GM23338 (cell line): ENCODE results near the gene DHX30. TPM values are rescaled to one million over a fixed set of nuclear protein-coding genes. Genes with fewer than 3 reads are reported as not detected.

Experiments
- ATAC-seq: fragments of 200-7000 bp; cut with Tn5 transposase; 3 replicates; pipeline ENCODE4 v1.9.1; 2020
- DNase-seq: peaks from one replicate; pipeline ENCODE4 v3.0.0-alpha.2; 2015; ENCODE audit warnings: low spot score
- H2AFZ ChIP-seq: fragments of 200-600 bp; sonication (generic); 2 replicates; pipeline ENCODE4 v1.8.0; 2016; ENCODE audit warnings: antibody characterized with exemption, mild to moderate bottlenecking, moderate library complexity
- H3F3A ChIP-seq: fragments of 200-600 bp; sonication (generic); replicated peaks from 2 replicates; pipeline ENCODE4 v1.8.0; 2017; ENCODE audit warnings: antibody characterized with exemption, mixed run types, low read depth
- H3K27ac ChIP-seq: fragments of 200-600 bp; sonication (generic); 2 replicates; pipeline ENCODE4 v1.6.1; 2016; ENCODE audit warnings: low read depth
- H3K27me3 ChIP-seq: fragments of 200-600 bp; sonication (generic); 2 replicates; pipeline ENCODE4 v1.8.0; 2016; ENCODE audit warnings: mild to moderate bottlenecking, mixed run types, moderate library complexity; ENCODE audit not compliant: insufficient read depth
- H3K36me3 ChIP-seq: fragments of 200-600 bp; sonication (generic); 2 replicates; pipeline ENCODE4 v1.8.0; 2016; ENCODE audit warnings: mild to moderate bottlenecking; ENCODE audit not compliant: insufficient read depth
- H3K4me1 ChIP-seq: fragments of 200-600 bp; sonication (generic); 2 replicates; pipeline ENCODE4 v1.8.0; 2016; ENCODE audit warnings: mild to moderate bottlenecking, moderate library complexity; ENCODE audit not compliant: insufficient read depth
- H3K4me2 ChIP-seq: fragments of 200-600 bp; sonication (generic); 2 replicates; pipeline ENCODE4 v1.7.1; 2017; ENCODE audit warnings: mixed run types
- H3K4me3 ChIP-seq: fragments of 200-600 bp; sonication (generic); 2 replicates; pipeline ENCODE4 v1.6.1; 2016; ENCODE audit warnings: mixed run types
- H3K79me2 ChIP-seq: fragments of 200-600 bp; sonication (generic); replicated peaks from 2 replicates; pipeline ENCODE4 v1.8.0; 2017; ENCODE audit warnings: mild to moderate bottlenecking; ENCODE audit not compliant: insufficient read depth
- H3K9me2 ChIP-seq: fragments of 200-600 bp; sonication (generic); 2 replicates; pipeline ENCODE4 v1.8.0; 2017; ENCODE audit not compliant: insufficient read depth
- H4K20me1 ChIP-seq: fragments of 200-600 bp; sonication (generic); replicated peaks from 2 replicates; pipeline ENCODE4 v1.8.0; 2017; ENCODE audit warnings: mild to moderate bottlenecking; ENCODE audit not compliant: insufficient read depth
- H3K27ac Mint-ChIP-seq: 2 replicates; pipeline ENCODE4 v1.8.0; 2020; ENCODE audit warnings: inconsistent platforms, mild to moderate bottlenecking, moderate library complexity, mixed read lengths
- H3K27me3 Mint-ChIP-seq: 3 replicates; pipeline ENCODE4 v1.8.0; 2022; ENCODE audit warnings: low read depth, mild to moderate bottlenecking, moderate library complexity, mixed read lengths, inconsistent platforms; ENCODE audit not compliant: insufficient read depth, poor library complexity
- H3K36me3 Mint-ChIP-seq: 3 replicates; pipeline ENCODE4 v1.8.0; 2021; ENCODE audit warnings: low read depth, mild to moderate bottlenecking, inconsistent platforms, moderate library complexity, mixed read lengths
- H3K4me1 Mint-ChIP-seq: 3 replicates; pipeline ENCODE4 v1.8.0; 2020; ENCODE audit warnings: mild to moderate bottlenecking, inconsistent platforms, mixed read lengths
- H3K4me3 Mint-ChIP-seq: 3 replicates; pipeline ENCODE4 v1.8.0; 2021; ENCODE audit warnings: moderate library complexity, mild to moderate bottlenecking, inconsistent platforms, mixed read lengths
- H3K9me3 Mint-ChIP-seq: 3 replicates; pipeline ENCODE4 v1.8.0; 2020; ENCODE audit warnings: moderate library complexity, mild to moderate bottlenecking, inconsistent platforms, mixed read lengths
- CREB1 ChIP-seq: fragments of 250-450 bp; sonication (Bioruptor Pico); IDR thresholded peaks from 2 replicates; pipeline ENCODE4 v1.5.0; 2020; ENCODE audit warnings: low read depth, mild to moderate bottlenecking, moderate library complexity
- CTCF ChIP-seq, 2 experiments: fragments of 200-600 bp in 1 of 2; sonication (generic) in 1 of 2; conservative IDR thresholded peaks; 2 replicates each; pipeline versions ENCODE4 v1.5.1 to v1.6.1; 2016 to 2017; ENCODE audit warnings: antibody characterized with exemption in 2 of 2, low read depth in 2 of 2, mild to moderate bottlenecking in 2 of 2, moderate library complexity in 1 of 2
- ETS1 ChIP-seq: IDR thresholded peaks from 2 replicates; pipeline ENCODE4 v1.6.1; 2016; ENCODE audit warnings: antibody characterized with exemption
- EZH2 ChIP-seq: fragments of 200-600 bp; sonication (generic); IDR thresholded peaks from one replicate; pipeline ENCODE4 v1.8.0; 2017; ENCODE audit warnings: antibody characterized with exemption, mild to moderate bottlenecking, low read depth; ENCODE audit not compliant: unreplicated experiment
- EZH2phosphoT487 ChIP-seq: fragments of 200-600 bp; sonication (generic); IDR thresholded peaks from one replicate; pipeline ENCODE4 v1.8.1; 2018; ENCODE audit warnings: antibody characterized with exemption; ENCODE audit not compliant: unreplicated experiment
- JUNB ChIP-seq: IDR thresholded peaks from one replicate; pipeline ENCODE4 v1.6.1; 2016; ENCODE audit warnings: antibody characterized with exemption; ENCODE audit not compliant: unreplicated experiment
- NANOG ChIP-seq: IDR thresholded peaks from 2 replicates; pipeline ENCODE4 v1.6.1; 2016; ENCODE audit warnings: antibody characterized with exemption, borderline replicate concordance
- POLR2AphosphoS5 ChIP-seq: IDR thresholded peaks from 2 replicates; pipeline ENCODE4 v1.6.1; 2016; ENCODE audit warnings: antibody characterized with exemption, low read depth
- REST ChIP-seq: IDR thresholded peaks from one replicate; pipeline ENCODE4 v1.6.1; 2018; ENCODE audit warnings: antibody characterized with exemption; ENCODE audit not compliant: unreplicated experiment
- STAT1 ChIP-seq: IDR thresholded peaks from one replicate; pipeline ENCODE4 v1.6.1; 2016; ENCODE audit warnings: antibody characterized with exemption; ENCODE audit not compliant: unreplicated experiment
- ZNF114 ChIP-seq: fragments of 250-450 bp; sonication (Bioruptor Pico); IDR thresholded peaks from 2 replicates; pipeline ENCODE4 v1.5.0; 2020; ENCODE audit warnings: mild to moderate bottlenecking, moderate library complexity
- ZNF331 ChIP-seq: fragments of 250-450 bp; sonication (Bioruptor Pico); IDR thresholded peaks from 2 replicates; pipeline ENCODE4 v1.5.0; 2020; ENCODE audit warnings: low read depth, mild to moderate bottlenecking, moderate library complexity
- ZNF462 ChIP-seq: fragments of 250-450 bp; sonication (Bioruptor Pico); IDR thresholded peaks from 2 replicates; pipeline ENCODE4 v1.5.0; 2020; ENCODE audit warnings: mild to moderate bottlenecking, moderate library complexity
- polyA plus RNA-seq: library from polyadenylated mRNA; unstranded; fragments of >200 nt; fragmentation: Nextera tagmentation; extraction: Ambion mirVana; gene quantifications from 2 replicates; pipeline ENCODE4 v1.2.1, GENCODE V29; 2016
- total RNA-seq: library from RNA; depleted of rRNA; stranded (reverse); fragments of >200 nt; shearing (Covaris generic); gene quantifications from 2 replicates; pipeline ENCODE4 v1.2.3, GENCODE V29; 2014

Gene DHX30
- total and polyA plus RNA-seq, 2 experiments from 2014 or later = 47.5 to 125 TPM

GRCh38 chr3:47766186-47766585, 36.8 kb upstream of the DHX30 start:
- Mint-ChIP-seq H3K4me1 (no peaks in the 10 kb centered on the region), H3K9me3 (no peaks in the 10 kb centered on the region), H3K27ac (peak overlapping the region; percentile 62; the same call in 1 of the 2 replicates), H3K27me3 (peaks cover 2% of the 10 kb centered on the region), H3K4me3 (no peak overlapping the region), H3K36me3 (peaks cover 66% of the 10 kb centered on the region)
- Histone ChIP-seq H3K9me2 (no peaks in the 10 kb centered on the region), H2AFZ (no peak overlapping the region), H4K20me1 (peaks cover 71% of the 10 kb centered on the region), H3K4me3 (no peak overlapping the region), H3K4me2 (no peak overlapping the region), H3K36me3 (peaks cover 37% of the 10 kb centered on the region), H3K79me2 (peaks cover 100% of the 10 kb centered on the region), H3F3A (peaks cover 9% of the 10 kb centered on the region; the same call in 1 of the 2 replicates), H3K4me1 (no peaks in the 10 kb centered on the region), H3K27me3 (no peaks in the 10 kb centered on the region), H3K27ac (peak overlapping the region; percentile 56)
- no peak for DNase-seq
- no peak for ATAC-seq
- TF ChIP-seq REST (no peak), ZNF114 (CRISPR knock-in tag) (no peak), NANOG (no peak), EZH2 (no peak), STAT1 (no peak), ZNF462 (CRISPR knock-in tag) (no peak), CTCF (conservative IDR thresholded peaks at IDR 0.05; ENCODE audit: low read depth in 2 of 2) (no peak), ZNF331 (CRISPR knock-in tag) (no peak), POLR2AphosphoS5 (no peak), EZH2phosphoT487 (no peak), JUNB (no peak), ETS1 (no peak), CREB1 (no peak)
